ENCODE data around the gene SORCS3.
A peak's percentile ranks its signal among the peaks of the same experiment; 100 is the strongest.

The SORCS3 gene

DNA sequence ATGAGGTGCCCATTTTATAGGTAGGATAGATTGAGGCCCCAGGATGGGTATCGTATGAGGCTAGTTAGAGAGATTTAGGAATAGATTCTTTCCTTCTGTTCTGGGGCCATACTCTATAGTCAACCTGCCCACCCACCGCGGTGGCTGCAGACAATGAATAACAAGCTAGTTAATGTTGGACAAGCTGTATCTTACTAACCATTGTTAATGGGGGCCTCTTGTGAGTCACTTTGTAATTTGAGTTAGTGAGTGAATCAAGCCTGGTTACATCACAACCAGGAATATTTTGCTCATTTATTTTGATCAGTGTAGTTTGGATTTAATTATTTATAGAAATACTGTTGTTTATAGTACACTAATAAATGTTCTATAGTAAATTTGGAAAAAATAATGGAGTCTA is 7.3 kb downstream of the SORCS3 start:
- DNase-seq = no peak

DNA sequence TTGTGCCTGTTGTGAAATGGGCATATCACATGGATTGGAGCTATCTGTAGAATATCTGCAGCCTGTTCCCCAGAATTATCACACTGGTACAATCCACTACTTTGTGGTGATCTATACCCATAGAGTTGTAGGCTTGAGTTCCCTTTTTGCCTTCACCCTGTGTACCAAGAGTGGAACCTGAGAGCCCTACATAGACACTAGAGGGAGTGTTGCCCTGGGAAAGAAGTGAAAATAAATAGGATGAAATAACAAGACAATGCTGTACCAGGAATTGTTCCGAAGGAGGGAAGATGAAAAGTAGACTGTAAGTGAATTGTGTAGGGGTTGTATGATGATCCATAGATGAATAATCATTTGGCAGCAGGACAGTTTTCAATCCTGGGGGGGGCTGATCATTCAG is 9.0 kb downstream of the SORCS3 start:
- DNase-seq = no peak

DNA sequence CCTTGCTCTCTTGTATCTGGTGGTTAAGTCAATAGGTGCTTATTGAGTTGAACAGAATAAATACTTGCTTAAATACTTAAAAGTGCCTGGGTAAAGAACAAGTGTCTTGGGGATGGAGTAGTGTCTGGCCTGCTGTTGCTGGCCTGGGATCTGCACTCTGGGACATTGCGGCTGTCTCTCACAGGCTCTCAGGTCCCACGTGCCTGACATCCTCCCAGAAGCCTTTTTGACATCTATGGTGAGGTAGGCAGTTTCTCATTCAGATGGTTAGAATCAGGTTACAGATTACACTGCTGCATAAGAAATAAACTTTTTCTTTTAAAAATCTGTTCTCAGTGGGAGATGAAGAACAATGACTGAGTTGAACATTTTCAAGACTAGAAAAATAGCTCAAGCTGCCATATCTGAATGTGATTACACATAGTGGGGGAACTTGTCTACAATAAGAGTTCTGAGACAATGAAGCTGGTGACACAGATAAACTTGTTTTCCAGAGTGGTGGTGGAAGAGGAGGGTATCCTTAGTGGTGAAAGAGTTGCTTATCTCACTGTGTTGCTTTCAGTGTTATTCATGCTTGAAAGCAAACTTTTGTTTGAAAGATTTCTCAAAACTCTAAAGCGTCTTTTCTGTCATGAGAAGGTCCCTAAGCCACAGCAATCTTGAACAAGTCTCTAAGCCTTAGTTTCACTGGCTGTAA is 9.7 kb downstream of the SORCS3 start:
- no peak for DNase-seq

DNA sequence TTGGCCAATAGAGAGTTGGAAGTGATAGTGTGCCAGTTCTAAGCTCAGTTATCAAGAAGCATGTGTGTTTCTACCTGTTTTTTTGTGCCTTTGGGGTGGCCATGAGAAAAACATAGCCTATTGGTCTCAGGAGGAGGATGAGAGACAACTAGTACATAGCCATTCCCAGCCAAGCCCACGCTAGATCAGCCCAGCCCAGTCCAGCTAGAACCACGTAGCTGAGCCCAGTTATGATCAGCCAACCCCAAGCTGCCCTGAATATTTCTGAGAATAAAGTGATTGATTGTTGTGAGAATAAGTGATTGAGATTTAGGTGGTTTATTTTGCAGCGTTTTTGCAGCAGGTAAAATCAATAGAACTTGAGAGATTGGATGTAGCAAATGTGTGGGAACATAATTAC is 15.9 kb downstream of the SORCS3 start:
- DNase-seq = no peak

DNA sequence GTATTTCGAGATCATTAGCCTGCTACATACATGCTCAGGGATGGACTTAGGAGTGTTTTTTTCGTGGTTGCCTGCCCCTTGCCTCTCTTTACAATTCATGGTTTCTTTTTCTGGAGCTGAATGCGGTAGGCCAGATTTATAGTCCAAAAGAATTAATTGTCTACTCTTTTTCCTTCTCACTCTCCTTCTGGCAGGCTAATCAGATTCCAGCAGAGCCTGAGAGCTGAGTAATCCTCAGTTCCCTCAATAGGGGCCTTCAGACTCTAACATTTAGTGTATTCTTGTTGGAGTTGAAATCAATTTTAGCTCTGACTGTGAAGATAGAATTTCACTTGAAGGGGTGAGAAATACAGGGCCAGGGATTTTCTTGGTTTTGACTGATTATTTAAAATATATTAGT is 16.4 kb downstream of the SORCS3 start:
- DNase-seq = no peak

DNA sequence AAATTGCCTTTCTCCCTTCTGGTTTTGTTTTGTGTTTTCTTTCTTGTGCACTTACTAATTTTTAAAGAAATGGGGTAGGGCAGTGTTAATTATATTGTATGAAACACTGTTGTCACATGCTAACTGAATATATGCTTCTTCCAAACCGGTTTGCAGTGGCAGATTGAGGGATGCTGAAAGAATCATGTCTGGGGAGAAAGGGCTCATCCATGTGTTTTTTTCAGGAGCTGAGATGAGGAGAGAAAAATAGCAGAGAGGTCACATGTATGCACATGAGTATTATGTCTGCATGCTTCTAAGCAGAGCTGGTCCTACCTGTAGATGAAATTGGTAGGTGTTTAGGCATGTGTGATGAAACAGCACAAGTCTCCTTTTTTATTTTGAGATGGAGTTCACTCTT is 17.0 kb downstream of the SORCS3 start:
- no peak for DNase-seq

DNA sequence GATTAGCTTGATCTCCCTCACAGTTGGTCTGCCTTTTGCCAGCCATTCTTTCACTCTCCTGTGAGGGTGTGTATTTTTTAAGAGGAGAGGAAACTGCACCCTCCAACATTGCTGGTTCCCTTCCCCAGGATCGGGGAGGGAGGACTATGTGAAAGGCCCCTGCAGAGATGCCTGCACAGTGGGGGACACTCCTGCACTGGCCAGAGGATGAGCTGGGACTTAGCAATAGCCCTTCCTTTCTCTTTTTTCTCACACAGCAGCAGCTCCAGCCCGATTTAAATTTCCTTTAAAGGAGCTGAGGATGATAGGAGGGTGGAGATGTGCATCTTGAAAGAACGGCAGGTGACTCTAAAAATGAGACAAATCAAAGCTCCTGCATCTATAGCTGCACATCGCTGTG is 18.7 kb downstream of the SORCS3 start:
- no peak for DNase-seq

DNA sequence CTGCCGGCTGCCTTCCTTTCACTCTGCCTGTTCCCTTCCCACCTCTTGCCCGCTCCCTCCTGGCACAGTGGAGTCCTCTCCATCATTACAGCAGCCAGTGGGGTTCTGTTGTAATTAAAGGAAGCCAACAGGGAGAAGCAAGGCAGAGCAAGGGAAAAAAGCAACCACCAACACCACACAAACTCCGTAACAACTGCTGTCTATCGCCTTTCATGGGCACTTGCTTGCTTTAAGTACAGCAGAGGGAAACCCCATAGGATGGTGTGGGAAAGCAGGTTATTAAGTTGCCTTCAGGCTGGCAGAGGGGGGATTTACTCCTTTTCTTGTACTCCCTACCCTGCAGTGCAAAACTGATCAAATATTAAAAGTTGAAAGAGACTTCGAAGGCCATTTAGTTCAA is 22.0 kb downstream of the SORCS3 start:
- DNase-seq = no peak

DNA sequence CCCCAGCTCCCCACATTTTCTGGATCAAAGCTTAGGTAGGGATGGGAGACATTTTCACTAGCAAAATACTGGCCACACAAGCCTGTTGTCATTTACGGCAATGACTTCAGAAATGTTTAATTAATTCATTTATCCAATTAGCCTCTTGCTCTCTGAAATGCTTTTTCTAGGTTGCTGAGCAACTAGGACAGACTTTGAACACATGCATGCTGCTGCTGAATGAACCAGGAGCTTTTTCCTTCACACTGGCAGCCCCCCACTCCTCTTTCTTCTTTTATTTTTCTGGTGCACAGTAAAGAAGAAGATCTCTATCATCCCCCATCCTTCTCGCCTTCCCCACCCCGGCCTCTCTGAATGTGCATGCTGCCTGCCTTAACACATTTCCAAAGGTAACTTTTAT is 22.5 kb downstream of the SORCS3 start:
- no peak for DNase-seq

DNA sequence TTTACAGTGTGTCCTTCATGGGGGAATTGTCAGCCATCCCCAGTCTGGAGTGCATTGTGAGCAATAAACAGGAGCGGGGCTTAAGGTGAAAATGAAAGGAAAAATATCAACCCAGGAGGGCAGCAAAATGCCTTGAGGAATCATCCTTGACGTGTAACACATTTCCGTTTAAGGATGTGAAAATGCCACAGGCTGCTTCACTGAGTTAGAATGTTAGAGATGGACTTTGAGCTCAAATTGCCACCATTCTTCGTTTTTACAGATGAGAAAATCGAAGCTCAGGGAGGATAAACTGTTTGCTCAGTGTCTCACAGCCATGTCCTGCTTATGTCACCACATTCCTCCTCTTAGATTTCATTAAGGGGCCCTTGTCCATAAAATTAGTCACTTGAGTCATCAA is 23.1 kb downstream of the SORCS3 start:
- no peak for DNase-seq

DNA sequence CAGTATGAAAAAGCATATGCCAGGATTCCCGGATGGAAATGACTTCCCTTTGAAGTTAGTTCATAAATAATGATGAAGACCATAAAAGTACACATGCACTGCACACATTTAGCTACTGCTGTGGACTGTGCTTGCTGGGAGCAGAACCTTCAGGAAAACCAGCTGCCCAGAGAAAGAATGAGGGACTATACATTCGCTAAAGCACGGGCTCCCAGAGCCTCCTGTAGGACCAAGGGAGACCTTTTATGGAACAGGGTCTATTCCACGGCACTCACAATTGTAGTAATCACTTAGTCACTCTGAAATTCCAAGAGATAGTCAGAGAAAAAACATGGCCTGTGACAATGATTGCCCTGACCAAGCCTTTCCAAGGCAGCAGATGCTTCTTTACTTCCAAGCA is 24.1 kb downstream of the SORCS3 start:
- DNase-seq = no peak

DNA sequence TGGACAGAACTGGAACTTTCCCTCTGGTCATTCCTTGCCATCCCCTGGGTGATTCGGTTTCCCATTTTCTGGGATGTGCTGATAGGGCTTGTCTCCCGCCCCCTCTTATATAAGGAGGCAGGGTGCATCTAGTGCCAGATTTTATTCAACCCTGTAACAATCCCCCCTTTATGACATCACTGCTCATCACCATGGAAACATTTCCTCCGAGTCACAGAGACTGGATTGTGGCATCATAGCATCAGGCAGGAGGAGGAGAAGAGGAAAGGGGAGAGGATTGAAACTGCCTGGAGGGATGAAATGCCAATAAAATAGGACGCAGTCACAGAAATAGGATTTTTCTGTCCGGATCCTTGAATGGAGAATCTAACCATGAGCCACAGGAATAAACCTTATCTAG is 25.0 kb downstream of the SORCS3 start:
- DNase-seq = no peak

DNA sequence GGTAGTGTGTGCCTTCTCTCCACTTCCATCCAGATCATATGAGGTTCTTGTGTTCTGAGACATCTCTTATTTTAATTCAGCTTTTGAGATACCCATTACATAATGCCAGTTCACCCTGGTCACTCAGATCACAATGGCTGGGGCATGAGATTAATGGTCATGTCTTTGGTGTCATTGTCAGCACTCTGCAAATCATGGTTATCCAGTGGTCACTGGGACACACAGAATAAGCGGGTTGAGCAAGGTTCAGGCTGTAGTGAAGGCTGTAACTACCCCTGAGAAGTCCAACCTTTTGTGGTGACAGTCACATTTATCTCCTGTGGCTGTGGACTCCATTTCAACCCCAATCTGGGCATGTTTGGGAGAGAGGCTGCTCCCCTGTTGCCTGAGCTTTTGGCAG is 35.8 kb downstream of the SORCS3 start:
- DNase-seq = no peak

DNA sequence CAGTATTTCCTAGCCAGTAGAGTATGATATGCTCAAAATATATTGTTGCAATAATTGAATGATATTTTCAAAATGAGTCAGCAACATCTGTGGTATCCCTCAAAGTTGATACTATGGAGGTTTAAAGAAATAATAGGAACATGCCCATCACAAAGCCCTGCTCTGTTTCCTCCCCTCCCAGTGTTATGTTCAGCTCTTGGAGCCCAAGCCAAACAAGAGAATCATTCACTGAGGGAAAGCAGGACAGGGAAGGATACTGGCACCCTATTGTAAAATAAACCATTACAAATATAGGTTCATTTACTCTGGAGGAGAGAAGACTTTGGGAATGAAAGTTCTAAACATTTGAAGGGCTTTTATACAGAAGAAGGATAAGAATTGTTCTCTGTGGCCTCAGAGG is 37.6 kb downstream of the SORCS3 start:
- no peak for DNase-seq

DNA sequence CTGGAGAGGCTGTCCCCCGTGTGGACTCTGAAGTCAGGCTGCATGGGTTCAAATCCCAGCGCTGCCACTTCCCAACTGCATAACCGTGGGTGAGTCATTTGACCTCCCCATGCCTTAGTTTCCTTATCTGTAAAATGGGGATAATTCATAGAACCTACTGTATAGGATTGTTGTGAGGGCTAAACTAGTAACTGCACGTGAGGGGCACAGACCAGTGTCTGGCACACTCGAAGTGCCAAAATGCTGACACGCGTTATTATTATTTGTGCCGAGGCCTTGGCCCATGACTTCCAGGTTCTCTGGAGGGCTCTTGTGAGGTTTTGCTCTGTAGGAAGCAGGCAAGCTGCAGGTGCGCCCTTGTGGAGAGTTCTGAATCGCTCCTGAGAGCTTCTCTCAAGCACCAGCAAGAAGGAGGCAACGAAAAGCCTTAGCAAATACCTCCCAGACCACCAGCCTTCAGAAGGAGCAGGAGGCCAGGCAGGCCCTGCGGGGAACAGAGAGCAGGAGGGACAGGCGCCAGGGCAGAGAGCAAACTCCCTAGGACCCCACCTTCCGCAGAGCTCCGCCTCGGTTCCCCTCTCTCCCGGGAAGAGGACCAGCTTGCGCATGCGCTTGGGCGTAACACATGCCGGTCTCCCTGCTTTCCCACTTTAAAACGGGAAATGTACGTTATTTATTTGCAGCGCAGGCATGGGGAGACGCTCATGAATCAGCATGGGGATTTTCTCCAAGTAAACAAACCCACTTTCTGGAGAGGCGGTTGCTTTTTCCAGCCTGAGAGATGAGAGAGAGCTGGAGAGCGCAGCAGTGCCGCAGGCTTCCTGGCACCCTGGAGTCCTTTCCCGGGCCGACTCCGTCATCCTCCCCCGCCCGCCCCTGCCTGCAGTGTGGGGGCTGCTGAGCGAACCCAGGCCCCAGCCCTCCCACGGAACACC is 39.6 kb downstream of the SORCS3 start:
- peak; percentile 22 for DNase-seq

DNA sequence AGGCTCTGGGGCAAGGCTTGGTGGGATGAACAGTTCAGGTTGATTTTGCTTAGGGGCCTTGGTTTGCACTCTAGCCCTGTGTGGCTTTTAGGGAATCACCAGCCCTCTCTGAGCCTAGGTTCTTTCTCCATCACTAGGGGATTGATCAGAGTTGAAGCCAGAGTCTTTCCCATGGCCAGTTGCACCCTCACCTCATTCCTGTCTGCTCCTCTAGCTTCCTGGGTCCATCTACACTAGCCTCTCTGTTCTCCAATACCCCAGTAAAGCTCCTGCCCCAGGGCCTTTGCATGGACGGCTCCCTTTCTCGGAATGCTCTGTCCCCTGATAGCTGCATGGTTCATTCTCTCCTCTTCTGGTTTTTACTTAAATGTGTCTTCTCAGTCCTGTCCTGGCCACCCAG is 40.4 kb downstream of the SORCS3 start:
- DNase-seq = no peak

DNA sequence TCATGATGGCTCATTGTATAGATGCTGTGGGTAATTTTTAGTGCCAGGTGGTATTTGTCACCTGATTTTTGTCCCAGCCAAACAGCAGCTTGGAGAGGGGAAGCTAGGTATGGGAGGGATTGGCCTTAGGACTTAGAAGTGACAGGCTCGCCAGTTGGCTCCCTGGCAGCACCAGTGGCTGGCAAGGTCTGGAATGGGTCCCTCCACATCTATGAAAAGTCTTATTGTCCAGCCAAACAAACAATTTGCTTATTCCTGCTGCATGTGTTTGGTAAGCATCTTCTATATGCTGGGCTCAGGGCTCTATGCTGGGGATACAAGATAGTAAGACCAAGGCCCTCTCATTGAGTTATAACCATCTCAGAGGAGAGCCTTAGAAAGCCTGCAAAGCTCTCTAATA is 42.5 kb downstream of the SORCS3 start:
- DNase-seq = no peak

DNA sequence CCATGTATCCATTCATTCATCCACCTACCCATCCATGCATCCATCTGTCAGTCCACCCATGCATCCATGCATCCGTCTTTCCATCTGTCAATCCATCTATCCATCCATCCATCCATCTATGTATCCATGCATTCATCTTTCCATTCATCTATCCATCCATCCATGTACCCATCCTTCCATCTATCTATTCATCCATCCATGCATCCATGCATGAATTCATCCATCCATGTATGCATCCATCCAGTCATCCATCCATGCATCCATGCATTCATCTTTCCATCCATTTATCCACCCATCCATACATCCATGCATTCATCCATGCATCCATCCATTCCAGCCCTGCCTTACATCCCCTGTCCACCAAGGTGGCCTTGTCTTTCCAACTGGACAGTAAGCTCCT is 45.7 kb downstream of the SORCS3 start:
- DNase-seq = no peak

DNA sequence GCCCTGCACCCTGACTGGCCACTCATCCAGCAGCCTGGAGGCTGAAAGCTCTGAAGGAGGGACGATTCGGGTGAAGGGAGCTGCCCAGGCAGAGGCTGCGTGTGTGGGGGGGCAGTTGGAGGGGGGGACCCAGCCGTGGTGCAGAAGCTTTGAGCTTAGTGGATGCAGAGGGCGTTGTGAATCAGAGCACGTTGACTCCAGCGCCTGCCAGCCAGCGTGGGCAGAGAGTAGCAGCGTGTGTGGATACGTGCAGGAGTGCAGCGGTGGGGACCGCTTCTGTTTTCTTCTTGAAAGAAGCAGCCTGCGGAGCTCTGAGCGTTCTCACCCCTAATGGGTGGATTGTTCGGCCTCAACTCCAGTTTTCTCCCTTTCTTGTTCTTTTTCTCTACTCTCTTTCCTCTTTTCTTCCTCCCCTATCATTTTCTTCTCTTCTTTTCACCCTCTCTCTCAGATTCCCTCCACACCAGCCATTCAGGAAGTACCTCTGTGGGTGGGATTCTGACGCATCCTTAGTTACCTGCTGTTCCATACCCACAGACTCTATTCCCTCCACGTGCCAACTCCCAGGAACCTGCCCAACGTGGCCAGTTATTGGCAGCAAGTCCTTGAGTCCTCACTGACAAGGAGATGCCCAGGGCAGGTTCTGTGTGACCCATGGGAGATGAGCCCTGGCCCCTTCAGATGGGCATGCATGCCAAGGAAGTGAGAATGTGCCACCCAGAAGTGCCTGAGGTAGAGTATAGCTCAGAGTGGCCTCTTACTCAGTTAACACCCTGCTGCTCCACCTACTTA is 47.4 kb downstream of the SORCS3 start:
- no peak for DNase-seq

DNA sequence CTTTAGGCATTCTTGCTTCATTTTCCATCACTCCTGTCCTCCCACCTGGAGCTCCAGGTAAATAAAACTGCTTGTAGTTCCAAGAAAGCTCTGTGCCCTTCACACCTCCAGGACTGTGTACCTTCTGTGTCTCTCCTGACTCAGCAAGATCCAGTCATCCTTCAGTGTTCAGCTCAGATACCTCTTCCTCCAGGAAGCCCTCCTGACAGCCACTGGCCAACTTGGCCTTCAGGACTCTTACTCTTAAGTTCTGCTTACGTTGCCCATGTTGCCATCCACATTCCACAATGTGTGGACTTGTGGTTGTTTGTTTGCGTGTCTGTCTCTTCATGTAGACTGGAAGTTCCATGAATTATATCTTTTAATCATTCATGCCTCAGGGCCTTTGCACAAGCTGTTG is 48.0 kb downstream of the SORCS3 start:
- no peak for DNase-seq

DNA sequence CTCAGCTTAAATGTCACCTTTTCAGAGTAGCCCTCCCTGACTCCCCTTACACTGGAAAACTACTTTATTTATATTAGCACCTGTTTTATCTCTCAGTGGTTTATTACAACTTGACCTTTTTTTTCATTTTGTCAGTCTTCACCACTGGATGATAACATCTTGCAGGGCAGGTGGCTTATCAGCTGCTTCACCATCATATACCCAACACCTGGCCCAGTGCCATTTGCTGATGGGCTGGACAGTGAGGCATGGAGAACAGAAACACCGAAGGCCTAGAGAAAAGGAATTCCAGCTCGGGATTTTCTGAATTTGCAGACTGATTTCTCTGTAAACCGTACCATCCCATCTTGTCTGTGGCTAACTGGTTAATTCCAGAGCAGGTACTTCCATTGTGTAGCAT is 48.5 kb downstream of the SORCS3 start:
- DNase-seq = no peak

DNA sequence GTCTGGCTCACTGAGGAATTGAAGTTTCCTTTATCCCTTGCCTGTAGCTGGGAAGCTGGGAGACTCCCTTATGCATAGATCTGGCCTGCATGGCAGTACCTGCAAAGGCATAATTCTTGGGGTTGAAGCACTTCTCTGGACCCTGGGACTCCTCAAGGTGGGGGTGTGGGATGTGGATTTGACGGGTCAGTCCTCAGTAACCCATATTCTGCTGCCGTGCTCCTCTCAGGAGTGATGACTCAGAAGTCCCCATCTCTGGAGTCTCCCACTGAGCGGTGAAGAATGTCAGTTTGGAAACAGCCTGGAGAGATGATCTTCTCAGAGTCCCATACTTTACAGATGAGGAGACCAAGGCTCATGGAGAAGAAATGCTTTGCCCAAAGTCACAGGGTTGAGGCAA is 49.0 kb downstream of the SORCS3 start:
- DNase-seq = no peak

DNA sequence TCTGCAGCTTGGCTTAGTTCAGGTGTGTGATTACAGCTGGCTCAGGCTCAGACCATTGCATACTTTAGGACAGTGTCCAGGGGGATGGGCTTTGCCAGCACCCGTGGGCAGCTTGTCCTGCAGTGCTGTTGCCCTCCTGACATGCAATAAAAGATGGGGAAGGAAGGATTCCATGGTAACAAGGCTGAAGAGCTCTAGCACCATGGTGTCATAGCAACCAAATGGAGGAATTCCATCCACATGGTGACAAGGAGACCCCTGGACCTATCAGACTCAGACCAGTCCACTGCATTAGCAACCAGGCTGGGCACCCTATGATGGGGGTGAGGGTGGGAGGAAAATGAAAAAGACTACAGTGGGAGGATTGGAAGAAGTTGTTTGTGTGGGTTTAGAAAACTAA is 49.9 kb downstream of the SORCS3 start:
- no peak for DNase-seq

DNA sequence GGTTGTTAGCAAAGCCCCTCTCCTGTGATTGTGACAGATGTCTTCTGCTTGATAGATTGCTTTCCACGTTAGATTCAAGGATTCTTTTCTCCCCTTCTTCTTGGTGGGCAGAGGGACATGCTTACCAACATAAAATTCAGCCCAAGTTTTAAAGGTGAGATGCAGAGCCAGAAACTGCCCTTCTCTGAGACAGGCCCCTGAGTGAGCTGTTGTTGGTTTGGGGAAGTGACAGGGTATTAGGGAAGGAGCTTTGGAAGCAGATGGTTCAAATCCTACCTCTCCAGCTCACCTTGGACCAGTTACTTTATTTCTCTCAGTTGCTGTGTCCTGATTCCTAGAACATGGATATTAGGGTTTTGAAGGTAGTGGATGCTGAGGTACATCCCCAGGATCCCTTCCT is 53.0 kb downstream of the SORCS3 start:
- DNase-seq = no peak
